ENCODE measurements around the gene DOCK3.
A peak's percentile ranks its signal among the peaks of the same experiment; 100 is the strongest.
"Not testable (repeated sequence)": the region's sequence is repeated elsewhere in the genome, so short reads cannot be mapped to it uniquely, and the experiment has no call there.

Gene DOCK3

DNA sequence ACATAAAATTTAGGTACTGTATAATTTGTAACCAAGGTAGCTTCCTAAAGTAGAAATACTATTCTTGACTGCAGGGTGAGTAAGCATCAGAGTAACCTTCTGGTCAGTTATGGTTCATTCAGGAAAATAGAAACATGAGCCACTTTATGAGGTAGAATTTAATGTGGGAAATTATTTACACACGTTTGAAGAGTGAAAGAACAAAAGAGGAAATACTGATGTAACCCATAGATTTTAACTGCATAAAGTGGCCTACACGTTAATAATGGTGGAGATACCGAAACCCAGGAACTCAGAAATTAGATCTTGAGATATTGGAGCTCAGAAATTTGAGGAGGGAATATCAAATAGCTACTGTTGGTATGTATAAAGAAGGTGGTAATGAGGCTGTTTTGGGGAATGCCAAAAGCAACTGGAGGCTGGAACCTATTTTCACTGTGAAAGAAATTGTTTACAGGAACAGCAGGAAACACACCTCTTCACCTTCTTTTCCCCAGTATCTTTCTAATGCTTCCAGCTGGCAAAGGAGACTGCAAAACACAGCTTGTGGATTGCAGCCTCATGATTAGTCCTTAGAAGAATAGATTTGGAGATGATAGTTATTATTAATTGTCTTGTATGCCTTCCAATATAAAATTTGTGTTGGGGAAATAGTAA, 216.1 kb downstream of the DOCK3 start:
- peak; percentile 22 for DNase-seq

DNA sequence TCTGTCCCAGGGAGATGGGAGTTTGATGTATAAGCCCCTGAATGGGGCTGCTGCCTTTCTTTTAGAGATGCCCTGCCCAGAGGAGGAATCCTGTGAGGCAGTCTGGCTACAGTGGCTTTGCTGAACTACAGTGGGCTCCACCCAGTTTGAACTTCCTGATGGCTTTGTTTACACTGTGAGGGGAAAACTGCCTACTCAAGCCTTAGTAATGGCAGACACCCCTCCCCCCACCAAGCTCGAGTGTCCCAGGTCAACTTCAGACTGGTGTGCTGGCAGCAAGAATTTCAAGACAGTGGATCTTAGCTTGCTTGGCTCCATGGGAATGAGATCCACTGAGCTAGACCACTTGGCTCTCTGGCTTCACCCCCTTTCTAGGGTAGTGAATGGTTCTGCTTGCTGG, 226.4 kb downstream of the DOCK3 start:
- not testable (repeated sequence) for DNase-seq

DNA sequence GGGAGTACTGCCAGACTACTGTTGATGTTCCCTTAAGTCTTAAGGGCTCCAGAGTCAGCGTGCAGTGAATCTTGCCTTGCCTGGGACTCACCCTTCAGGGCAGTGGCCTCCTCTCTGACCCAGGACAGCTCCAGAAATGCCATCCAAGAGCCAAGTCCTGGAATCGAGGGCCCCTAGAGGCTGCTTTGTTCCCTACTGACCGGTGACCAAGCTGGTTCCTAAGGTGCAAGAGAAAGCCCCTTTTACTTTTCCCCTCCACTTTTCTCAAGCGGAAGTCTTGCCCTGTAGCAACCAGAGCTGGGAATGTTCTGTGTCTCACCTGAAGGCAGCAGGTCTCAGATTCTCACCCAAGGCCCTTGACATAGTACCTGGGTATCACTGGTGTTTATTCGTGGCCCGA, 238.0 kb downstream of the DOCK3 start:
- no peak for DNase-seq

DNA sequence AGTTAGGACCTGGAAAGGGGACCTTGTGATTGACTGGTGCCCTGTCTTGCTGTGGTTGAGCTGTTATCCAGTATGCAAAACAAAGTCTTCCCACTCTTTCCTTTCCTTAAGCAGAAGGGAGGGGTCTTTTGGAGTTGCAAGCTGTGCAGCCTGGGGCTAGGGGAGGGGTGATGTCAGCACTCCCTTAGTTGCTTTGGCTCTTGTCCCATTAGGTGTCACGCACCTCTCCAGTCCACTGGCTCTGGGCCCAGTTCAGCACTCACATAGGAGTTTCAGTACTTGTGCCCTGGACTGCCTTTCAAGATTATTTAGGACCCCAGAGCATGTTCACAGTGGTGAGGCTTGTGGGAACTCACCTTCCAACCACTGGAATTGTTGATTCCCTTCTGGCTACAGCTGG, 238.5 kb downstream of the DOCK3 start:
- DNase-seq: peak; percentile 3

DNA sequence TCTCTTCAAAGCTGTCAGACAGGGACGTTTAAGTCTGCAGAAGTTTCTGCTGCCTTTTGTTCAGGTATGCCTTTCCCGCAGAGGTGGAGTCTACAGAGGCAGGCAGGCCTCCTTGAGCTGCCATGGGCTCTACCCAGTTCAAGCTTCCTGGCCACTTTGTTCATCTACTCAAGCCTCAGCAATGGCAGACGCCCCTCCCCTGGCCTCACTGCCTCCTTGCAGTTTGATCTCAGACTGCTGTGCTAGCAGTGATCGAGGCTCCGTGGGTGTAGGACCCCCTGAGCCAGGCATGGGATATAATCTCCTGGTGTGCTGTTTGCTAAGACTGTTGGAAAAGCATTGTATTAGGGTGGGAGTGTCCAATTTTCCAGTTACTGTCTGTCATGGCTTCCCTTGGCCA, 247.3 kb downstream of the DOCK3 start:
- not testable (repeated sequence) for DNase-seq

DNA sequence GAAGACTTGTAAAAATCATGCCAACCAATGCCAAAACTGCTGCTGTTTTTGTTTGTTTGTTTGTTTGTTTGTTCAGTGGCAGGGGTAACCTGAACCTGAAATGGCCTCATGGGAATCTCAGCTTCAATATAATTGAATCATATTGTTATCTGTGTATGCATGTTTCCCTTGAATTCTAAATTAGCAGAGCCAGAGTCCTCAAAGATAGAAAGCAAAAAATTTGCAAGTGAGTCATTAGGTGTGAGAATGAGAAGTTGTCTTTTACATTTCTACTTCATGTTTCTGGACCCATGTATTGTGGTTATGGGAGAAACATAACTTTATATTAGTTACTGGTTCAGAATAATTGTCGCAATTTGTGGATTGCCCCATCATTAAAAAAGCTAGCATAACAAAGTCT, 249.2 kb downstream of the DOCK3 start:
- no peak for DNase-seq

DNA sequence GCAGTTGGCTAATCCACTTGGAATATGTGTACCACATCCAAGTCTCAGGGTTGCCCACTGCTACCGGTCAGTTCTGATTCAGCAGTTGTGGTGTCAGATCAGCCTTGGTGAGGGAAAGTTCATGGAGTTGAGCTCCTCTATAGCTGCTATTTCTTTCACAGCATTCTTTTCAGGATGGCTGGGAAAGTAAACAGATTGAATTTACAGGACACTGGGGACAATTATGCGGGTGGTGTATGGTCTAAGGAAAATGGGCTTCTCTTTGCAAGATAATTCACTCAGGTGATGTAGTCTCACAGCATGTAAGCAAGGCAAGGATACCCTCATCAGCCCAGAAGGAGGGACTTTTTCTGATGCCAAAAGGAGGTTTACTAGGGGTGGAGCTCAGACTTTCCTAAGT, 249.9 kb downstream of the DOCK3 start:
- DNase-seq: no peak

DNA sequence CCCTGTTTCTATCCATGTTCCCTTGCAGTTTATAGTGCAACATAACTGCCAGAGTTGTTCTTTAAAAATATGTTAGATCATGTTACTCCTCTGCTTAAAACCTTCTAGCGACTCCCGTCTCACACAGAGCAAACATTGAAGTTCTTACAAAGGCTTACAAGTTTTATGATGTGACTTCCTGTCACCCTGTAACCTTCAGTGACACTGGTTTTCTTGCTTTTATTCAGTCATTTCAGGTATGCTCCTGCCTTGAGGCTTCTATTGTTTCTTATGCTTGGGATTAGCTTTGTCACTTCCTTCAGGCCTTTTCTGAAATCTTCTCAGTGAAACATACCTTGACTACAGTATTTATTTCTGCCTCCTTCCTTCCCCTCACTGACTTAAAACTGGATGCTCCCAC, 252.1 kb downstream of the DOCK3 start:
- no peak for DNase-seq

DNA sequence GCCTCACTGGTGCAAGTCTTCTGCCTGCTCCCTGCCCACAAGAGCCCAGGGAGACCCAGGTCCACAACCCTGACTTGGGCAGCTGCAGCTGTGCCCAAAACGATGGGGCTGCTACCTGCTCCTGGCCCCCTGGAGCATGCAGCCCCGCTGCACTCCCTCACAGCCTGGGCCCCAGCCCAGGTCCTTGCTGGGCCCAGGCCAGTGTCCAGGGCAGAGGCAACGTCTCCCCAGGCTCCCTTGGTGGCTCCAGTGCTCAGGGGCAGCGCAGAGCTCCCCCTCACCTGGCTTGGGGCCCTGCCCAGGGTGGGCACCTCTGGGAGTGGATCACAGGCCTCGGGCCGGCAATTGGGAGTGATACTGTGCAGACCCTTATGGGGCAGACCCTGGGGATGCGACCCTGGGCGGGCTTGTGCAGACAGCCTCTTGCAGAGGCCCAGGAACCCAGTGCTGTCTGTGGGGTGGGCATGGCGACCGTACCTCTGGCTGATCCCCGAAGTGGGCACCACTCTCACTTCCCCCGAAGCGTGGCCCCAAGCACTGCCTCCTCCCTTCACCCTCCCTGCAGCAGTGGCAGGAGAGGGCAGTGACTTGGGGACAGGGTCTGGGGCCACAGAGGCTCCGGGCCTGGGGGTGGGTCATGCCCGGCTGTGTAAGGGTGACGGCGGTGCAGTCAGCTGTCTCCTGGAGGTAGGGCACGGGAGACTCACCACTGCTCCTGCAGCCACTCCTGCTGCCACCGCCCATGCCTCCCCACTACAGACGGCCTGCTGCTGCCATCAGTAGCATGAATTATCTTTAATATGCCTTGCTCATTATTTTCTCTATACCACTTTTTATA, 255.9 kb downstream of the DOCK3 start:
- DNase-seq: no peak

DNA sequence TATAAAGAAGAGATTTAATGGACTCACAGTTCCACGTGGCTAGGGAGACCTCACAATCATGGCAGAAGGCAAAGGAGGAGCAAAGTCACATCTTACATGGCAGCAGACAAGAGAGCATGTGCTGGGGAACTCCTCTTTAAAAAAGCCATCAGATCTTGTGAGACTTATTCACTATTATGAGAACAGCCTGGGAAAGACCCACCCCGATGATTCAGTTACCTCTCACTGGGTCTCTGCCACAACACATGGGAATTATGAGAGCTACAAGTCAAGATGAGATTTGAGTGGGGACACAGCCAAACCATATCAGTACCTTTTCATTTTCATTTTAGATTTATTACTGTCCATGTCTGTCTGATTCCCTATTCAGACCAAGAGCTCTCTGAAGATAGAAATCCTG, 258.2 kb downstream of the DOCK3 start:
- not testable (repeated sequence) for DNase-seq

DNA sequence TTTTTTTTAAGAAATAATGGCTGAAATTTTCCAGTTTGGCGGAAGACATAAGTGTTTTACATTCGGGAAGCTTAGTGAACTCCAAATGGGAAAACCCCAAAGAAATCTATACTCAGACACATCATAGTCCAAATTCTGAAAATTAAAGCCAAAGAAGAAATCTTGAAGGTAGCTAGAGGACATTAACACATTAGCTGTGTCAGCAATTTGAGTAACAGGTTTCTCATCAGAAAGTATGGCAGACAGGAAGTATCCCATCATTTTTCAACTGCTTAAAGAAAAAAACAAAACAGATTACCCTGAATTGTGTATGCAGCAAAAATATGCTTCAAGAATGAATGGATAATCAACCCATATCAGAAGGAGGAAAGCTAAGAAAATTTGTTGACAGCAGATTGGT, 261.7 kb downstream of the DOCK3 start:
- no peak for DNase-seq

DNA sequence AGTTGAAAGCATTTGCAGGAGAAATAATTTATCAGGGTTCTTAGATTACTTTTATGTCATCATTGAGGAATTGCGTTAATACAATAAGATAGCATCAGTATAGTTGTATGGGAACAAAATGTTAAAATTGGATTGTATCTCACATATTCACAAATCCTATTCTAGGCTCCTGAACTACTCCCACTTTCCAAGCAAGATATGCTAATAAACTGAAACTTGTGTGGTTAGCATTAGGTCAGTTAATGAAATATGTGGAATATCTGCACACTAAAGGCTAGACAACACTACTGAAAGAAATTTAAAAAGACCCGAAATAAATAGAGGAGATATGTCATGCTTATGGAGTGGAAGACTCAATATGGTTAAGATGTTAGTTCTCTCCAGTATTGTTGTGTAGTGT, 272.7 kb downstream of the DOCK3 start:
- no peak for DNase-seq

DNA sequence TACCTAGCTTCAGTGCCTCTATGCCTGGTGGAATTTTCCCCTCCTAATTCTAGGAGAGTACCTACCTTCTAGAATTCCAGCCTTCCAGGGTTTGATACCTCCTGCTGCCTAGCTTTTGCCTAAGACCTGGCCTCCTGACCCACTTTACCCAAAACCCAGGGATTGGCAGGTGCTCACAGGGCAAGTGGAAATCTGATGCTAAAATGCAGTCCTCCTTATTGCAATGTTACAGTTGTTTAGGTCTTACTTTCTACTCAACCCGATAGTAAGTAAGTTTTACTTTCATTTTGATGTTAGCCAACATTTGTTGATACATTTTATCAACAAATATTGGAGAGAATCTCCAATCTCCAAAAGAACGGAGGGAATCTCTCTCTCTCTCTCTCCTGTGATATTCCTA, 275.9 kb downstream of the DOCK3 start:
- DNase-seq: no peak

DNA sequence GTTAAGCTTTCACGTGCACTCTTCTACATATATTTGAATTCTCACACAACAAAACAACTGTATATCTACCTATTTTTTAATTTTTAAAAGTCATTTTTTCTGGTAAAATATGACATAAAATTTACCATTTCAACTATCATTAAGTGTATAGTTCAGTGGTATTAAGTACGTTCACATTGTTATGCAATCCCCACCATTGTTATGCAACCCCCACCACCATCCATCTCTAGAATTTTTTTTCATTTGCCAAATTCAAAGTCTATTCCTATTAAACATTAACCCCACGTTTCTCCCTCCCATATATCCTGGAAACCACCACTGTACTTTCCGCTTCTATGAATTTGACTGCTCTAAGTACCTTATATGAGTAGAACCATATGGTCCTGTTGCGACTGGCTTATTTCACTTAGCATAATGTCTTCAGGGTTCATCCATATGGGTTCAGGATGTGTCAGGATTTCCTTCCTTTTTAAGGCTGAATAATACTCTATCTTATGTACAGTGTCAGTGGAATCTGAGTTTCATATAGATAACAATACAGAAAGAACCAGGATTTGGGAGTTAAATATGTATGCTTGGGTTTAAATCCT, 279.2 kb downstream of the DOCK3 start:
- DNase-seq: no peak

DNA sequence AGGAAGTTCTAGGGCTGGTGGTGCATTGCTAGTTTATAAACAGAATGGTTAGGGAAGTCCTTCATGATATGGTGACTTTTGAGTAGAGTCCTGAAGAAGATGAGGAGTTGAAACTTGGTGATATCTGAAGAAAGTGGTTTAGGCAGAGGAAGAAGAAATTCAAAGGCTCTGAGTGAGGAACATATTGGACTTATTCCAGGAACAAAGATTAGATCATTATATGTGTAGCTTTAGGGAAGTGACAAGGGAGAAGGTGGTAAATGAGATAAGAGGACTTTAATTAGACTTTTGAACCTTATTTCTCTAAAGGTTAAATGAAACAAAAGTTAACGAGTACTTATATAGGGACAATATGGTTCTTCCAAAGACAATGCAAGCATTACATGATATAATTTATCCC, 286.7 kb downstream of the DOCK3 start:
- no peak for DNase-seq

DNA sequence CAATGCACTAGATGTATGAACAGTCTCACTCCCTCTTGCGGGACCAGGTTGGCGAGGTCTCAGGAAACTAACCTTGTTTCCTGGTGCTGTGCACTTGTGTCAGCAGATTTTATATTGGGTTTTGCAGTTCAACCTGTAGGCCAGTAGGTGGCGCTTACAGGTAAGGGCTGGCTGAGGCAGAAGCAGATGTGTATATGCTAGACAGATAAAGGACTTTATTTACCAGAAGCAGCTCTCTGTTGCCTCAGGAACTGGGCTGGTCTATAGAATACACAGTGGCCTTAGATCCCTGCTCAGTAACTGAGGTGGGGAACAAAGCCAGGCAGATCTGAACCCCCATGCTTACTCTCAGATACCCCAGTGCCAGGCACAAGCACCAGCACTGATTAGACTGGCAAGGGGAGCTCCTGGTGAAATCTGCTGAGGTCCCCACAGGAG, 296.8 kb downstream of the DOCK3 start:
- DNase-seq: peak; percentile 56

DNA sequence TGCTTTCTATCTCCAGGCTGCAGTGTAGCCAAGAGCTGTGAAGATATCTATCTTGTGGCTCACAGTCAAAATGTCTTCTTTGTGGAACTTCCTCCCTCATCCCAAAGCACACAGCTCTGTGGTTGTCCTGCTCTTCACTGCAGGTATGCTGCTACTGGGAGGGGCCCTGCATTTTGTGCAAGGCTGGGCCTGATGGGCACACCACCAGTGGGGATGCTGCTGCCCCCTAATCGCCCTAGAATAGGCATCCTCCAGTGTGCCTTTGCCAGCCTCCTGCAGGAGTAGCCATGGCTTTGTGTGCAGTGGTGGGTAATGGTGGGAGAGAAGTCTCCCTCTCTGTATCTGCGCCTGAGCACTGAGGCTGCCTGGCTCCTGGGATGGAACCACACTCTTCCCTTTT, 297.3 kb downstream of the DOCK3 start:
- DNase-seq: no peak

DNA sequence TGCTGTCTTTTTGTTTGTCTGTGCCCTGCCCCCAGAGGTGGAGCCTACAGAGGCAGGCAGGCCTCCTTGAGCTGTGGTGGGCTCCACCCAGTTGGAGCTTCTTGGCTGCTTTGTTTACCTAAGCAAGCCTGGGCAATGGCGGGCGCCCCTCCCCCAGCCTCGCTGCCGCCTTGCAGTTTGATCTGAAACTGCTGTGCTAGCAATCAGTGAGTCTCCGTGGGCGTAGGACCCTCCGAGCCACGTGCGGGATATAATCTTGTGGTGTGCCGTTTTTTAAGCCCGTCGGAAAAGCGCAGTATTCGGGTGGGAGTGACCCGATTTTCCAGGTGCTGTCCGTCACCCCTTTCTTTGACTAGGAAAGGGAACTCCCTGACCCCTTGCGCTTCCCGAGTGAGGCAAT, 303.9 kb downstream of the DOCK3 start:
- not testable (repeated sequence) for DNase-seq

DNA sequence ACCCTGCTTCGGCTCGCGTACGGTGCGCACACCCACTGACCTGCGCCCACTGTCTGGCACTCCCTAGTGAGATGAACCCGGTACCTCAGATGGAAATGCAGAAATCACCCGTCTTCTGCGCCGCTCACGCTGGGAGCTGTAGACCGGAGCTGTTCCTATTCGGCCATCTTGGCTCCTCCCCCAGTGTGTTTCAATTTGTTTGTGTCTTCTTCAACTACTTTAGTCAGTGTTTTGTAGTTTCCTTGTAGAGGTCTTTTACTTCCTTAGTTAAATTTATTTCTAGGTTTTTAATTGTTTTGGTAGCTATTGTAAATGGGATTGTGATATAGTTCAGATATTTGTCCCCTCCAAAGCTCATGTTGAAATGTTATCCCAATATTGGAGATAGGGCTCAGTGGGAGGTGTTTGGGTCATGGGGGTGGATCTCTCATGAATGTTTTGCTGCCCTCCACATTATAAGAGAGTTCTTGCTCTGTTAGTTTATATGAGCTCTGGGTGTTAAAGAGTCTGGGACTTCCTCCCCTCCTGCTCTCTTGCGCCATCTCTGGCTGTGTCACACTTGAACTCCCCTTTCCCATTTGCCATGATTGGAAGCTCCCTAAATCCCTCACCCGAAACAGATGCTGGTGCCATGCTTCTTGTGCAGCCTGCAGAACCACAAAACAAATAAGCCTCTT, 304.4 kb downstream of the DOCK3 start:
- DNase-seq: no peak

DNA sequence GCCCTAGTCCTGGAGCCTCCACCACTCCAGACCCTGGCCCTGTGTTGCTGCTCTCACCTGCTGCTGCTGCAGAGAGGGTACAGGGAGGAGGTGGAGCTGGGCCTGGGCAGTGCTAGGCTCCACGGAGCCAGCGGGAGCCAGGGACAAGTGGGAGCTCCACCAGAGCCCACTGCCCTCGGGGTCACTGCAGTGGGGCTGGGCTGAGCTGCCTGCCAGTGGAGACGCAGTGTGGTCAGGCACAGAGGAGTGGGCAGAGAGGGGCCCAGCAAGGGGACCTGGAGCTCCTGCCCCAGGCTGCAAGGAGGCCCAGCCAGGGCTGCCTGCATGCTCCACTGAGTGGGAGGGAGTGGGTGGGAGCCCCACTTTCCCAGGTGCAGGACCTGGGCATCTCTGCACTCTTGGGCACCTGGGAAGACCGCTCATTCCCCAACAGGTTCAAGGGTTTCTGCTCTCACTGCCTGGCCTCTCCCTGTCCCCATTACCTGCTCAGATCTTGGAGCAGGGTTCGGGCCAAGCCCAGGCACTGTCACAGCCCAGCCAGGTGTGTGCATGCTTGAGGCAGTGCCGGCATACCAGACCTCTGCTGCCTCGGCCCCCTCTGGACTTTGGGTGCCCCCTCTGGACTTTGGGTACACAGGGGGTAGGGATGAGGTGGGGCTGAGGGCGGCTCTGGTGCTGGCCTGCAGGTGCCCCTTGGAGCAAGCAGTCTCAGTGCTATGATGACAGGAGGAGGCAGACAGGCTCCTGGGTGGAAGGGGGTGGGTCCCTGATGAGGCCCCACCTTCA, 308.0 kb downstream of the DOCK3 start:
- DNase-seq: no peak

DNA sequence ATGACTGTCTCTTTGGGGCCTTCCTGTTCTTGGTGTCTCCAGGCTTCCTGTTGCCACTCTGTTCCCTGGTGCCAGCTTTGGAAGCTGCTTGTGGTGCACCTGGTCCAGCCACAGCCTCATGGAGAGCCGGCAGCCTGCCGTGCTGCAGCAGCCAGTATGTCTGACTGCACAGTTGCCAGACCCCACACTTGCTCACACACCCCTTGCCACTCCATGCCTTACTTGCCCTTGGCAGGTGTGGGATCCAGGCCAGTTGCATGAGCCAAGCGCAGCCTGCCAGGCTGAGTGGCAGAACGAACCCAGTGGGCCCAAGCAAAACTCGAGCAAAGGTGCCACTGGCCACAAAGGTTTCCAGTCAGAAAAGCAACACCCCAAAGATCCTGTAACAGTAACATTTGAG, 309.2 kb downstream of the DOCK3 start:
- DNase-seq: no peak

DNA sequence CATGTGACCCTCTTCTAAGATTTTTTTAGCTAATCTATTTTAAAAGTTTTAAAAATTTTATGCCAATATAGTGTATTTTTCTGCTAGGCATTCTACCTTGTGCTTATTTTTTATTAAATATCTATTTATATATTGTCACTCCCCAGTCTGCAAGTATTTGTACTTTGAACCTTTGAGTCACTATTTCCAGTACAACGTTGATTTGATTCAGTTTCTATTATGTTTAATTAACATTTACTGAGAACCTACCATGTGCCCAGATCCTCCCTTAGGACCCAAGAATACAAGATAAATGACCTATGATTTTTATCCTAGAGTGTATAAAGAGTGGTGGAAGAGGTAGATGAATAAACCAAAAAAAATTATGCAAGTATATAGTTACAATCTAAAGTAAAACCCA, 311.2 kb downstream of the DOCK3 start:
- no peak for DNase-seq

DNA sequence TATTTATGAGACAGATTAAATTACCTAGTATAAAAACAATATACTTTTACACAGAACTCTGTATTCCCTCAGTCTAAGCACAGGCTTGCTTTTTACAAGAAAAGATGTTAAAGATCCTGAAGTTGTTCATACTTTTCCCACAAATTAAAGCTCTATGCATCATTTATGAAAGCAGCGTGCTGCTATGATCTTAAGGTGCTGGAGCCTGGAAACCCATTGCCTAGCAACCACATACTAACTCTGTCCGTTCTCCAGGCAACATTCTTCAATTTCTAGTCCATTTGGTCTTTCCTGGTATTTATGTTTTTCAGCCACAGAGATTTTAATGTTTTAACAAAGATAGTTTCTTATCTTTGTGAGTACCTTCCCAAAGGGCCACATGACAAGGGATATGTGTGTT, 312.0 kb downstream of the DOCK3 start:
- DNase-seq: no peak

All from NCI-H1092 treated with DMSO at 0.1 percent for 48 hours (cell line).